Eye (tissue), 1 donor: ENCODE results near the gene CDC42EP1.
"Not testable (repeated sequence)": the region's sequence is repeated elsewhere in the genome, so short reads cannot be mapped to it uniquely, and the experiment has no call there.

Experiments used
- DNase-seq: peaks from one replicate; pipeline ENCODE4 v3.0.0-alpha.2; 2015

Gene CDC42EP1

DNA sequence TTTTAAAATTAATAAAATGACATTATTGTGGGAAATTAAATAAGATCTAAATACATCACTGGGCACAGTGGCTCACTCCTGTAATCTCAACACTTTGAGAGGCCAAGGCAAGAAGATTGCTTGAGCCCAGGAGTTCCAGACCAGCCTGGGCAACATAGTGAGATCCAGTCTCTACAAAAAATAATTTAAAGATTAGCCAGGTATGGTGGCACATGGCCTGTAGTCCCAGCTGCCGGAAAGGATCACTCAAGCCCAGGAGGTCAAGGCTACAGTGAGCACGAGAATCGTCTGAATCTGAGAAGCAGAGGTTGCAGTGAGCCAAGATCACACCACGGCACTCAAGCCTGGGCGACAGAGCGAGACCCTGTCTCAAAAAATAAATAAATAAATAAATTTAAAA, 25.1 kb upstream of the CDC42EP1 start:
- no peak for DNase-seq

DNA sequence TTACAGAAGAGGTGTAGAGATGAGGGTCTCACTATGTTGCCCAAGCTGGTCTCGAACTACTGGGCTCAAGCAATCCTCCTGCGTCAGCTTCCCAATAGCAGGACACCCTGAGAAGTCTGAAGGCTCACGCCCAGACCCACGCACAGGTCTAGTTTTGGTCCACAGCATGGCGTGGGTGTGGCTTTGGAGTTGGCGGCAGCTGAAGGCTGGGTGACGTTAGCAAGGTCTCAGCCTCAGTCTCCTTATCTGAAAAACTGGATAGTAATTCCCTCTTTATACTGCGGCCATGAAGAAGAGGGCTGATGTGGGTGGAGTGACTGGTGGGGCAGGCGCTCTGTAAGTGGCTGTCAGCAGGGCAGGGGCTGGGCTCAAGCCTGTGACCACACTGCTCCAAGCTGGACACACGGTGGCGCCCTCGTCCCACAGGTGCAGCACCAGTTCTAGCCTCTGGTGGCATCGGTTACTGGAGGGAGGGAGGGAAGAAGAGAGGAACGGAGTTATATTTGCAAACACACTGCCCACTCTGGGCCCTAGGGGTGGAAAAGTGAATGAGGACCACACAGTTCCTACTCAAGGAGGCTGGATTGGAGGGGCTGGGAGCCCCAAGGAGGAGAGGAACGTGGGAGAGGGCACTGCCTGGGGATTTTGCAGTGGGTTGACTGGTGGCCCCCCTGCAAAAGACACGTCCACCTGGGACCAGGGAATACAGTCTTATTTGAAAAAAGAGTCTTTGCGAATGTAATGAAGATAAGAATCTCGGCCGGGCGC, 21.5 kb upstream of the CDC42EP1 start:
- DNase-seq, result peak; percentile 95

DNA sequence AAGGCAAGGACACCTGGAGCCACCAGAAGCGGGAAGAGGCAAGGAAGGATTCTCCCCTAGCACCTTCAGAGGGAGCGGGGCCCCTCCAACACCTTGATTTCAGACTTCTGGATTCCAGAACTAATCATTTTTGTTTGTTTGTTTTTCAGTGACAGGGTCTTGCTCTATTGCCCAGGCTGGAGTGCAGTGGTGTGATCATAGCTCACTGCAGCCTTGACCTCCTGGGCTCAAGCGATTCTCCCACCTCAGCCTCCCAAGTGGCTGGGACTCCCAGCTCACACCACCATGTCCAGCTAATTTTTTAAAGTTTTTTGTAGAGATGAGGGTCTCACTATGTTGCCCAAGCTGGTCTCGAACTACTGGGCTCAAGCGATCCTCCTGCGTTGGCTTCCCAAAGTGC, 20.5 kb upstream of the CDC42EP1 start:
- DNase-seq, result not testable (repeated sequence)

DNA sequence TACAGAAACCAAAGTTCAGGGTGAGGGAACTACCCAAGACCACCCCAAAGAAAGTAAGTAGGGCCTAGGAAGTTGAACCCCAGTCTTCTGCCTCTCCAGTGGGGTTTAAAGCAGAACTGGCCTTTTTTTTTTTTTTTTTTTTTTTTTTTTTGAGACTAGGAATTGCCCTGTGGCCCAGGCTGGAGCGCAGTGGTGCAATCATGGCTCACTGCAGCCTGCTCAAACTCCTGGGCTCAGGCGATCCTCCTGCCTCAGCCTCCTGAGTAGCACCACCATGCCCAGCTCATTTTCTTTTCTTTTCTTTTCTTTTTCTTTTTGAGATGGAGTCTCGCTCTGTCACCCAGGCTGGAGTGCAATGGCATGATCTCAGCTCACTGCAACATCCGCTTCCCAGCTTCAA, 17.9 kb upstream of the CDC42EP1 start:
- DNase-seq, result not testable (repeated sequence)

DNA sequence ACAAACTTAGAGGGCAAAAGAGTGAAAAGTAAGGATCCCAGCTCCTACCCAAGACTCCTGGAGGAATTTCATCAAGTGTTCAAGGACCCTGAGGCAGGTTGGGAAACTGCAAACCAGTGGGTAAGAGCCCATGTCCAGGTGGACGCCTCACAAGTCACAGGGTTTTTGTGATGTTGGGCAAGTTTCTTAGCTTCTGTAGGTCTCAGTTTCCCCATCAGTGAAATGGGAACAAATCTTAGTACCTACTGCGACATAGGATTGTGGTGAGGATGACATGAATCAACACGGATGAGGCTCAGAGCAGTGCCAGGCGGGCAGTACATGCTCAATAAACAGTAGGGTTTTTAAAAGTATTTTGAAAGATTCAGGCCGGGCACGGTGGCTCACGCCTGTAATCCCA, 17.3 kb upstream of the CDC42EP1 start:
- no peak for DNase-seq

DNA sequence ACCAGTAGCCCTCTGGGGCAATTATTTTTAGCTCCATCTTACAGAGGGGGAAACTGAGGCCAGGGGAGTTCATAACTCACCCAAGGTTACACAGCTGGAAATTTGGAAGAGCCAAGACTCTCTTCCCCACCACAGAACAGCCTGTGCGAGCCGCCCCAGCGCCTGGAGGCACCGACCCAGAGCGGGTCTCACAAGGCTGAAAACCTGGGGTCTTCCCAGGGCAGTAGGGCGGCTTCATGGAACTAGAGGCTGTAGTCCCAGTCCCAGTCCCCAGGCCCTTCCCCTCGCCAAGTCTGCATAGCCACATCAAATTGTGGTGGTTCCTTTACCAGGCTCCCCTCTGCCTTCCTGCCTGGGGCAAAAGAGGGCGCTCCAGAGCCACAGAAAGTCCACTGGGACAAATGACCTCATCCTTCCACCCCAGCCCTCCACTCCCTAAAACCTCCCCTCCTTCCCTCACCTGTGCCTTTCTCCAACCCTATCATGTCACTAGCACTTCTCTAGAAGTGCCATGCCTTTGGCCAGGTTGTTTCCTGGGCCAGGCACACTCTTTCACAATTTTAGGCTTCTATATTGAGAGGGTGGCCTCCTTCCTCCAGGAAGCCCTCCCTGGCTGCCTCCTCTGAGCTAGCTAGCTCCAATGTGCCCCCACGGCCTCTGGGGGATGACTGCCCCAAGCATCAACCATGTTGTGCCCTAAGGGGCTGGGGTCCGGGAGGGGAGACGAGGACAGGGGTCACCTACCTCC, 15.2 kb upstream of the CDC42EP1 start:
- peak; percentile 54 for DNase-seq

DNA sequence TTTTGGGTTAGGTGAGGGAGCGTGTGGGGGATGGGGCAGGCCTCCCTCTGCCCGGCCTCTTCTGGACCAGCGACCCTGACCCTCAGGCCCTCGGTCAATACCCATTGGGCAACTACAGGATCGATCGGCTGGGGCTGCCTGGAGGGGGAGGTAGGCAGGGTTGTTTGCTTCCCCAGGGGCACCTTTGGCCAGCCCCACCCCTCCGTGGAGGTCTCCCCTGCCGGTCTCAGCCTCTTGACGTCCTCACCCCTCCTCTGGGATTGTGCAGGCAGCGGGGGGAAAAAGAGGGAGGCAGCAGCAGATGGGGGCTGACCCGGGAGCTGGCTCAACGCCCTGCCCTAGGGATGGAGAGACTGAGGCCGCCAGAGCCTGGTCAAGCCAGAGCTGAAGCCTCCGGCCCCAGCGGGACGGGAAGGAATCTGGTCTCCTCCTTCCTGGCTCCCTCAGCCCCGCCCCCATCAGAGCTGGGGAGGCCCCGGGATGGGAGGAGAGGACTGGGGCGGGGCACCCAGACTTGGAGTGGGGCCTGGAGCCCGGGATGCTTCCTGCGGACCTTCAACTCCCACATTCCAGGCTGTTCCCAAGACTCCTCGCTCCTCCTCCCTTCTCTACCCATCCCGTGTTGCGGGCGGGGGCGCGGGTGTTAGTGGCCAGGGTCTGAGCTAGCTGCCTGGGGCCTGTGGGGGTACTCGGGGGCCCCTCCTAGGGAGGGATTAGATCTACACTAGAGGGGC, 14.4 kb upstream of the CDC42EP1 start:
- peak; percentile 87 for DNase-seq

DNA sequence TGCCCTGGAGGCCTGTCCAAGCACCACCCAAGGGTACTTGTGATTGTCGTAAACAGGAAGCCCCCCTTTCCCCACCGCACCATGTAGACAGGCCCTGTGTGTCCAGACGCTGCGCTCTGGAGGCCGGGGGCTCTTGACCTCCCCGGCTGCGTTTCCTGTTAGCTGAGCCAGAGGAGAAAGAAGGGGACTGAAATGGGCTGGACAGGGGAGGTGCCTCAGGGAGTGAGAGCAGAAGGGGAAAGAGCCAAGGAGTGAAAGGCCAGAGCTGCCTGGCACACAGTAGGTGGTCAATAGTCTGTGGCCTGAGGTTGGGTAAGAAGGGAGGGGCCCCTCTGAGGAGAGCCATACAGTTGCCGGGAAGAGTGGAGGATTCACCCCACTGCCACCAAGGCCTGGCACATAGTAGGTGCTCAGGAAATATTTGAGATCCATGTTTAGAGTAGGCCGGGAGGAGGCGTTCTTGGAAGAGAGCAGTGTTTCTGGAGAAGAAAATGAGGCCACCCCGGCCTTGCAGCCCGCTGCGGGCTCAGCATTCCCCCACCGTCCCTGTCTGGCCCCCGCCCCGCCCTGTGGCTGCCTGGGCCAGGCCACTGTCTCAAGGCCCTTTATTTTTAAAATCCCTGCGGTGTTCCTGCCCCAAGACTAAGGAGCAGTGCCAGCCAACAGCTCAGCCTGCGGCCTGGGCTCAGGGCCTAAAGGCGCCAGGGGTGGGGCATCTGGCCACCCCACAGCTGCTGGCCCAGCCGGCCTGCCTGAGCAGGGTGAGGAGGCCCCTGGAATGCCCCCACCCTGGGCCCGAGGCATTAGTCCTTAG, 13.6 kb upstream of the CDC42EP1 start:
- no peak for DNase-seq

DNA sequence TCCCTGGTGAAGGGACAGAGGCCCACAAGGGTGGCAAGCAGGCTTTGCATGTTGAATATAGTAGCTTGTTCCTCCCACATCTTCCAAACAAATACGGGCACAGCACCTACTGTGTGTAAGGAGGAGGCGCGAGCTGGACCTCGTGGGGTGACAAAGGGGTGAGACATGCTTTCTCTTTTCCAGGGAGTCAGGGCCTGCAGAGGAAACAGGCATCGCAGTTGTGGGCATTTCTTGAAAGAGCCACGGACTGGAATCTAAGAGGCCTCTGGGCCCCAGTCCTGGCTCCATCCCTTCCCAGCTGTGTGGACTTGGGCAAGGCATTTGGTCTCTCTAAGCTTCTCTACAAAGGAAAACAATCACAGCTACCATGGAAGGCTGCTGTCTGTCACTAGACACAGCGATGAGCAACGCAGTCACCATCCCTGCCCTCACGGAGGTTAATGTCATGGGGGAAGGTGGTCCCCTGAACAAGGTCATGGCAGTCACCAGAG, 13.0 kb upstream of the CDC42EP1 start:
- DNase-seq, result peak; percentile 55

DNA sequence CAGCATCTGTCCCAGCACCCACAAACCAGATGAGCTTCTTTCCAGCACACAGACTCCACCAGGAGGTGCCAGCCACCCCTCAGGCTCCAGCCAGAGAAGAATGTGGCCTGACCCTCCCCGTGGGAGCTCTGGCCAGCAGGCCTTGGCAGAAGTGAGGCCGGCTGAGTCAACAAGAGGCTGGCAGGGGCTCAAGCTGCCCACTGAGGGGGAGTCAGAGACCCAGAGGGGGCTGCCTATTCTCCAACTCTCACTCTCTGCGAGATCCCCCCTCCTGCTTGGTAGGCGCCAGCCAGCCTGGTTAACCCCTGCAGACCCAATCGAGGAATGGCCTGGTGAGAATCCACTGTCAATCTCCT, 10.6 kb upstream of the CDC42EP1 start:
- peak; percentile 40 for DNase-seq

DNA sequence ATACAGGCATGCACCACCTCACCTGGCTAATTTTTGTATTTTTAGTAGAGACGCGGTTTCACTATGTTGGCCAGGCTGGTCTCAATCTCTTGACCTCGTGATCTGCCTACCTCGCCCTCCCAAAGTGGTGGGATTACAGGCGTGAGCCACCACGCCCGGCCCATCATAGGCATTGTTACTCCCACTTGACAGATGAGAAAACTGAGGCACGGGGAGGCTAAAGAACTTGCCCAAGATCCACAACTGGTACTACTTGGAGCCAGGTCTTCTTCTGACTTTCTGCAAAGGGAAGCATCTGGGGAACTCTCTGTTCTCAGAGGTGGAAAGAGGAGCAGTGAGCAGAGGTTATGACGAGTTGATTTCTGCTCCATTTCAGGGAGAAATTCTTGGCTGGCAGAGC, 9.4 kb upstream of the CDC42EP1 start:
- not testable (repeated sequence) for DNase-seq

DNA sequence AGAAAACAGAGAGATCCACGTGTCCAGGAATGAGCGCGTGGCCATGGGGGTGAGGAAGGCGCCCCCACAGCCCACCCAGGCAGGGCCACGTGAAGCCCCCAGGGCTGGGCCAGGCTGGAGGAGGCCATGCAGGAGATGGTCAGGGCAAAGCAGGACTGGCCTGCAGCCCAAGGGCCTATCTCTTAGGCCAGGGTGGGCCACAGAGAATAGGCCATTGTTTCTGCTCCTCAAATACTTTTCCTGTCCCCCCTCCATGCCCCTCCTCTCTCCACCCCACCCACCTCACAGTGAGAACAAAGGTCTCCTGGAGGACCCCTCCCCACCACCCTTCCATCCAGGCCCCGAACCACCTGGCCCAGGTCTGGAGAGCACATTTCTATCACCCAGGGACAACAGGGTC, 8.3 kb upstream of the CDC42EP1 start:
- DNase-seq, result no peak

DNA sequence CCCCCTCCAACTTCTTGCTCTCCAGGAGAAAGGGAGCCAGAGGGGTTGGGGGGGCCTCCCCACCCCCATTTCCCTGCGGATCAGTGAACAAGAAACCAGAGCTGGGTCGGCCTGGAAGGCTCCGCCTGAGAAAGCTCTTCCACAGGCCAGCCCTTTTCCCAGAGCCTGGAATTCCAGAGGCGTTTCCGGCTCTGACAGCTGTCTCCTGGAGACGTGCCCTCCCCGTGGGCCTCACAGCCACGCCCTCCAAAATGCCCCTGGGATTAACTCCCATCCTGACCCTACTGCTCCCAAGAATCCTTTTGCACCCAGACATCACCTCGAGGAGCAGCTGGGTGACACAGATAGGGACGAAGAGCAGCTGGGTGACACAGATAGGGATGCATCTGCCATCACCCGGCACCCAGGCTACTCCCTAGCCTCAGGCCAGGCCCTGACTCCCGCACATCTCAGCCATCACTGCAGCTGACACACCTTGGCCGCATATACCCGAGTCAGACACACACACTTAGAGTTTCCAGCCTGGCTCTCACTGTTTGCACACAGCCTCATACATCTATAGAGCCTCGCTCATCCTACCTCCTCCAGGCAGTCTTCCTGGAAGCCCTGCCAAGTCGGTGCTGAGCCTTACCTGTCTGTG, 7.6 kb upstream of the CDC42EP1 start:
- DNase-seq, result peak; percentile 81

DNA sequence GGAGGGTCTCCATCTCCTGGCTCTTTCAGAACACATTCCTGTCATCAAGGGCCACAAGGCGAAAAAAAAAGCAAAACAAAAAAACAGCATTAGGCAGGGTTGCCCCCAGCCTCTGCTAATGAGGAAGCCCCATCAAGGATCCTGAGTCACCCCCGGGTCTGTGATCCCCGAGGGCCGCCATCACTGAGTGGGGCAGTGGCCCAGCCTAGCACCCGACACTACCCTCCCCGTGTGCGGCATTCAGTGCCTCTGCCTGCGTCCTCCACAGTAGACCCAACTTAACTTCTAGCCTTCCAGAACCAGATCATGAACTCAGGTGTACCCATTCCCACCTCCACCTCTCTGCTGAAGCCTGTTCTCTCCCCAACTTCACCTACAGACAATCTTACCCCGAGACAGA, 6.6 kb upstream of the CDC42EP1 start:
- no peak for DNase-seq

DNA sequence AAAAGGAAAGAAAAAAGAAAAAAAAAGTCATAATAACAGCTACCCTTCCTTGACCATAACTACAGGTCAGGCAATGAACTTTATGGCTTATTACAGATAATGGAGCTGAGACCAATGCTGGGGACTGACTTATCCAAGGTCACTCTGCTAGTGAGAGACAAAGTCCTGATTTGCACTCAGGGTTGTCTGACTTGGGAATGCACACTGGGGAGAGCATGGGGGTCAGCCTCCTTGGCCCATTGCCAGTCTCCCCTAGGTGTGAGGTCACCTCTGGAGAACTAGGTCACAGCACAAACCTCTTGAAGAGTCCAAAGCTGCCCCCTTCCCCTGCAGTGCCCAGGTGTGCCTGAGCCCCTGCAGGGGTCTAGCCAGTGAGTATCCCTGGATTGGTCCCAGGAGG, 5.3 kb upstream of the CDC42EP1 start:
- no peak for DNase-seq

DNA sequence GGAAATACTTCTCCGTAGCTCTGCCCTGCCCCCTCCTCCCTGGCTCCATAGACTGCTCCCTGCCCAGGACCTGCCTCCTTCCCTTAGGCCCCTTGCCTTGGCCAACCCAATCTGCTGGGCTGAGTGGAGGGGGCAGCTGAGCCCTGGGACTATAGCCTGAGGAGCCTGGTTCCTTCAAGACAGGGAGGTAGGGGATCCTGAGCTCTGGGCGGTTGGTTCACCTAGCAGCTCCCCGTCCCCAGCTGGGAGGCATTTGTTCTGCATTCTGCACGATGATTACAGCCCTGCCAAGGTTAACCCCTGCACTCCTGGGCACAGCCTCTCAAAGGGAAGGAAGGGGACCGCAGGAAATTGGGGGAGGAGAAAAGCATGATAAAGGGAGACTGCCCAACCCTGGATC, 3.6 kb upstream of the CDC42EP1 start:
- DNase-seq, result peak; percentile 51

DNA sequence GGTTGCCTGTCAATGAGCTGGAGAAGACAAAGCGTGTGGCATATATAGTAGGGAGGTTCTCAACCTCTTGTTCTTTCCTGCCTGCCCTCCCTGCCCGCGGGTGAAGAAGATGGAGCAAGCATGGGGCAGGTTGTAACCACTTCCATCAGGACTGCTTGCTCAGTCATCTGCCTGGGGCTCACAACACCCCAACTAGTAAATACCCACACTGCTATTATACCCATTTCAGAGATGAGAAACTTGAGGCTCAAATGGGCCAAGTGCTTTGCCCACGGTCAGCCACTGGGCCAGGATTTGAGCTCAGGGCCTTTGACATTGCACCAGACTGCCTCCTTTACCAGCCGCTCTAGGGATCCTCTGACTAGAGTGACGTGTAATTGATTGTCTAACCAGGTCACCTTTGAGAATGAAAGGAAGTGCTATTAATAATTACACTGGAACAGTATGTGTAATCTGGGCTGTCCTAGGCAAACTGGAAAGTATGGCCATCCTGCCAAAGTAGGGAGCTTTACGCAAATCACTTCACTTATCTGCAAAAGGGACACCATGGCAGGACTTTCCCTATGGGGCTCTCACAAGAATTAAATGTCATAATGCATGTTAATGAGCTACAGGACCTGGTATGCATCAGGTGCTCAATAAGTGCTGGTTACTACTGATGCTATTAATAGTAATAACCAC, 2.8 kb upstream of the CDC42EP1 start:
- DNase-seq, result no peak

DNA sequence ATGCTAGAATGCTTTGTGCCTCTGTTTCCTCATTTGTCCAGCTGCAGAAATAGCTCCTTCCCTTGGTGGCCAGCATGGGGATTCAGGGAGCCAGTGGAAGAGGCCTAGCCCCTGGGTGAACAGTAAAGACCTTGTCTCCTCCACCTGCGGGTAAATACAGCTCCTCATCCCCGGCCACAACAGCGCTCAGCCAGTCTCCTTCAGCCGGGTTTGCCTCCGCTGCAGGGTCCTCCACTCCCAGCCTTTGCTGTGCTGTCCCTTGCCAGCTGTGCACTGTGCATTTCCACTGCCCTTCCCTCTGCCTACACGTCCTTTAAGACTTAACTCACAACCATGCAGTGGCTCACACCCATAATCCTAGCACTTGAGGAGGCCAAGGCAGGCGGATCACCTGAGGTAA, 1.5 kb upstream of the CDC42EP1 start:
- DNase-seq, result no peak

DNA sequence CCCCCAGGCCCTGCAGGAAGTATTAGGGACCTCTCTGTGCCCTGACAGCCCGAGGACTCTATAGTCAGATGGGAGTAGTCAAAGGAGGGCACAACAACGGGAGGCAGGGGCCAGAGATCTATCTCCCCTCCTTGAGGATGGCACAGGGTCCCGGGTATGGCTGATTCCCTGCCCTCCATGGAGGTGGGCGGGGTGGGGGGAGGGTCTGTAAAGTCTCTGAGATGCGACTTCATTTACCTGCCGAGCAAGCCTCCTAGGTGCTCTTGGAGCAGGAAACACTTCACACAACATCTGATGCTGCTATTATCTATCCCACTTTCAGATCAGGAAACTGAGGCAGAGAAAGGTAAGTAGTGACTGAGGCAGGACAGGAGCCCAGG, 769 bp upstream of the CDC42EP1 start:
- DNase-seq, result no peak

DNA sequence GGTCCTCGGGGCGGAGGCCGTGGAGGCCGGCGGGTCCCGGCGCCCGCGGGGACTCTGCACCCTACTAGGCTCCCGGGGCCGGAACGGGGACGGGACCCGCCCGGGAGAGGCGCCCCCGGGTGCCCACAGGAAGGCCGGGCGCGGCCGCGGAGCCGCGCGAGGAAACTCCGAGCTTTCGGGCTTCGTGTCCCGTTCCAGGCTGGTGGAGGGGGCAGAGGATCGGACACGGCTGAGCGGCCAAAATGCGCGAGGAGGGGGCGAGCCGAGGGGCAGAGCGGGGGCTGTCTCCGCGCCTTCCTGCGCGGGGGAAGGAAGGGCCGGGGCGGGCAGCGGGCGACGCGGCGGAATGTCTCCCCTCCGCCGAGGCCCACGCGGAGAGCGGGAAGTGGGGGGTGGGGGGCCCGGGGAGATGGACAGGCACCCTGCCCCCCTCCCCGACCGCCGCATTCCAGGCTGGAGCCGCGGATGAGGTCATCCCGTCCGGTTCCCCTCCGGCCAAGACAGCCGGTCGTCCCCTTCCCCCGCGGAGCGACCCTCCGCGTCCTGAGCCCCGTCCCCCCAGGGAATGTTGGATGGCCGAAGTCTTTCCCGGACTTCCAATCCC, 430 bp downstream of the CDC42EP1 start:
- DNase-seq, result peak; percentile 66
